Gastroesophageal sphincter (tissue), 4 donors: ENCODE data around the gene SRBD1. TPM values are rescaled to one million over a fixed set of nuclear protein-coding genes. Genes with fewer than 3 reads are reported as not detected.

ENCODE experiments used
- ATAC-seq: fragments of 150-250 bp; one replicate; pipeline ENCODE4 v1.9.1; 2016; ENCODE audit warnings: mild to moderate bottlenecking, moderate library complexity
- H3K27ac ChIP-seq, 4 donors: fragments of 200-600 bp; sonication (generic) in 3 of 4; 1 replicate in 3 of 4; 2 replicates in 1 of 4; pipeline ENCODE4 v1.5.1; 2016 to 2019
- H3K27me3 ChIP-seq: fragments of 200-600 bp; sonication (generic); one replicate; pipeline ENCODE4 v1.5.1; 2019
- H3K36me3 ChIP-seq, 2 donors: fragments of 200-600 bp; sonication (generic); one replicate each; pipeline ENCODE4 v1.5.1; 2019; ENCODE audit warnings: control low read depth in 1 of 2
- H3K4me1 ChIP-seq, 3 donors: fragments of 200-600 bp; sonication (generic); 1 replicate in 2 of 3; 2 replicates in 1 of 3; pipeline ENCODE4 v1.5.1; 2016 to 2019; ENCODE audit warnings: control low read depth in 2 of 3
- H3K4me3 ChIP-seq, 2 donors: fragments of 200-600 bp; sonication (generic); one replicate each; pipeline ENCODE4 v1.5.1; 2019; ENCODE audit warnings: mild to moderate bottlenecking in 1 of 2, moderate library complexity in 1 of 2
- H3K9me3 ChIP-seq, 3 donors: fragments of 200-600 bp; sonication (generic); one replicate each; pipeline ENCODE4 v1.5.1; 2017 to 2019; ENCODE audit warnings: control low read depth in 2 of 3
- EP300 ChIP-seq: sonication (generic); formaldehyde crosslinking; IDR thresholded peaks from one replicate; pipeline ENCODE4 v1.6.1; 2017; ENCODE audit warnings: antibody characterized with exemption, mild to moderate bottlenecking
- POLR2A ChIP-seq, 2 donors: fragments of 450-650 bp; IDR thresholded peaks; one replicate each; pipeline ENCODE4 v1.6.1; 2017; ENCODE audit warnings: antibody characterized with exemption in 2 of 2, mild to moderate bottlenecking in 2 of 2, moderate library complexity in 1 of 2
- POLR2AphosphoS5 ChIP-seq: sonication (generic); formaldehyde crosslinking; IDR thresholded peaks from one replicate; pipeline ENCODE4 v1.6.1; 2017; ENCODE audit warnings: antibody characterized with exemption
- WGBS, 2 donors: methylation state at CpG; one replicate each; pipeline ENCODE4 v1.1.5; 2018; ENCODE audit warnings: low coverage in 1 of 2; 5-methylcytosine and 5-hydroxymethylcytosine counted together
- total RNA-seq, 4 donors: library from RNA; depleted of rRNA; stranded (reverse); fragments of >200 nt; gene quantifications; one replicate each; pipeline ENCODE4 v1.1.0, GENCODE V29; 2016
- TF ChIP-seq, protein P1 (sequence below), 4 experiments: fragments of 200-600 bp in 2 of 4; fragments of 450-650 bp in 2 of 4; sonication (generic) in 1 of 4; IDR thresholded peaks; one replicate each; pipeline ENCODE4 v1.5.1; 2017 to 2019; ENCODE audit warnings: antibody characterized with exemption in 4 of 4, mild to moderate bottlenecking in 2 of 4, moderate library complexity in 2 of 4

SRBD1 gene
- total RNA-seq, 4 donors from 2014 or later = 7.7 to 16.7 (median 12.5) TPM

DNA sequence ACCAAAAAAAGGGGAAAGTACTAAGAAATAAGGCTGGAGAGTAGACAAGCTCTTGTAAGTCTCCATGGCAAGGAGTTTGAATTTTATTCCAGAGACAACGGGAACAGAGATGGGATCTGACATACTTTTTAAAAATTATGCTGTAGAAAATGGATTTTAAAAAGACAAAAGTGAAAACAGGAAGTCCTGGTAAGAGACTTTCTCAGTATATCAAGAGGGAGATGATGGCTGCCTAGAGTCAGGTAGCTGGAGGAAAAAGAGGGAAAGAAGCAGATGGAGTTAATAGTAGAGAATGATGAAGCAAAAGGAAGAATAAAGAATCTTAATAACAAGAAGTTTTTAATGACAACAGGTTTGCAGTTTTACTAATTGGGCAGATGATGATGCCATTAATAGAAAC, 168.1 kb downstream of the SRBD1 start:
- WGBS, 2 donors = 60 to 88% methylated on average over 1 of the region's 1 CpG
- ATAC-seq = no peak
- TF ChIP-seq EP300 (no peak), POLR2AphosphoS5 (no peak), POLR2A (IDR thresholded peaks at IDR 0.05) (no peak)
- TF ChIP-seq, protein P1, sequence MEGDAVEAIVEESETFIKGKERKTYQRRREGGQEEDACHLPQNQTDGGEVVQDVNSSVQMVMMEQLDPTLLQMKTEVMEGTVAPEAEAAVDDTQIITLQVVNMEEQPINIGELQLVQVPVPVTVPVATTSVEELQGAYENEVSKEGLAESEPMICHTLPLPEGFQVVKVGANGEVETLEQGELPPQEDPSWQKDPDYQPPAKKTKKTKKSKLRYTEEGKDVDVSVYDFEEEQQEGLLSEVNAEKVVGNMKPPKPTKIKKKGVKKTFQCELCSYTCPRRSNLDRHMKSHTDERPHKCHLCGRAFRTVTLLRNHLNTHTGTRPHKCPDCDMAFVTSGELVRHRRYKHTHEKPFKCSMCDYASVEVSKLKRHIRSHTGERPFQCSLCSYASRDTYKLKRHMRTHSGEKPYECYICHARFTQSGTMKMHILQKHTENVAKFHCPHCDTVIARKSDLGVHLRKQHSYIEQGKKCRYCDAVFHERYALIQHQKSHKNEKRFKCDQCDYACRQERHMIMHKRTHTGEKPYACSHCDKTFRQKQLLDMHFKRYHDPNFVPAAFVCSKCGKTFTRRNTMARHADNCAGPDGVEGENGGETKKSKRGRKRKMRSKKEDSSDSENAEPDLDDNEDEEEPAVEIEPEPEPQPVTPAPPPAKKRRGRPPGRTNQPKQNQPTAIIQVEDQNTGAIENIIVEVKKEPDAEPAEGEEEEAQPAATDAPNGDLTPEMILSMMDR (IDR thresholded peaks at IDR 0.05) = no peak

DNA sequence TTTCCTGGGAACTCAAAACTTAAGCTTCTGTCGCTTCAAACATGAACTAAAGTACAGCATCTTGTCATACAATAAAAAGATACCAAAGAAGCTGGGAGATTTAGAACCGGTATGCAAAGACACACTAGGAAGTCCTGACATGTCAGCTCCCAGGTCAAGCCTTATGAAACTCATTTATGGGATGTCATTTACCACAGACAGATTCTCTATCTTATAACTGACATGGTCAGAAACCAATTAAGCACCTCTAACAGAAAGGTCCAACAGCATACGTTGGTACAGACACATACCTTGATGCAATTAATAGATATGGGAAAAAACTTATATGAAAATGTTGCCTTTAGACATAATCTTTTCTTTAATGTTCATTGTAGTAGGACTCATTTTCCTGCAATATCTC, 169.0 kb downstream of the SRBD1 start:
- ATAC-seq = no peak
- no peaks in the 10 kb centered on the region for H3K36me3 ChIP-seq
- TF ChIP-seq EP300 (no peak), POLR2A (IDR thresholded peaks at IDR 0.05) (no peak), POLR2AphosphoS5 (no peak)
- TF ChIP-seq, protein P1 (IDR thresholded peaks at IDR 0.05) = no peak
- H3K27ac ChIP-seq = no peak overlapping the region
- no peaks in the 10 kb centered on the region for H3K27me3 ChIP-seq
- no peaks in the 10 kb centered on the region for H3K4me1 ChIP-seq
- 82 to 97% methylated on average over 3 of the region's 3 CpGs for WGBS, 2 donors
- H3K4me3 ChIP-seq = no peak overlapping the region
- no peaks in the 10 kb centered on the region for H3K9me3 ChIP-seq

More for the DNA sequence above, 168.1 kb downstream of the SRBD1 start:
- Histone ChIP-seq H3K4me3 (no peak overlapping the region), H3K36me3 (no peaks in the 10 kb centered on the region), H3K27me3 (no peaks in the 10 kb centered on the region), H3K9me3 (no peaks in the 10 kb centered on the region), H3K27ac (no peak overlapping the region), H3K4me1 (no peaks in the 10 kb centered on the region)

DNA sequence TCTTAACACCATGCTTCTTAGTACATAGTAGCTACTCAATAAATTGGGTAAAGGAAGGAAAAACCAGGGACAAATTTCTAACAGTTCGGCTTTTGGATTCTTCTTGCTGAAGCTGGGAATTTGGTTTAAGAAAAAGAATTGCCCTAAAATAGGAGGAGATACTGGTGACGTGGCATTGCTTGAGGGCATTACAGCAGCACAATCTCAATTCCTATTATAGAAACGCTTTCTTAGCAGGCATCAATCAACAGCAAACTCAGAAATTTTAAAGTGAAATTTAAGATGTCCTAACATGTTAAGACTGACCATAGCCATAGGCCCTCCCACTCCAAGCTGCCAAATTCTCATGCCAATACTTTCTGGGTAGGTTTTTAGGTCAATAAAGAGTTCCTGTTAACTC, 169.5 kb downstream of the SRBD1 start:
- 90 to 91% methylated on average over 2 to 3 of the region's 3 CpGs for WGBS, 2 donors

DNA sequence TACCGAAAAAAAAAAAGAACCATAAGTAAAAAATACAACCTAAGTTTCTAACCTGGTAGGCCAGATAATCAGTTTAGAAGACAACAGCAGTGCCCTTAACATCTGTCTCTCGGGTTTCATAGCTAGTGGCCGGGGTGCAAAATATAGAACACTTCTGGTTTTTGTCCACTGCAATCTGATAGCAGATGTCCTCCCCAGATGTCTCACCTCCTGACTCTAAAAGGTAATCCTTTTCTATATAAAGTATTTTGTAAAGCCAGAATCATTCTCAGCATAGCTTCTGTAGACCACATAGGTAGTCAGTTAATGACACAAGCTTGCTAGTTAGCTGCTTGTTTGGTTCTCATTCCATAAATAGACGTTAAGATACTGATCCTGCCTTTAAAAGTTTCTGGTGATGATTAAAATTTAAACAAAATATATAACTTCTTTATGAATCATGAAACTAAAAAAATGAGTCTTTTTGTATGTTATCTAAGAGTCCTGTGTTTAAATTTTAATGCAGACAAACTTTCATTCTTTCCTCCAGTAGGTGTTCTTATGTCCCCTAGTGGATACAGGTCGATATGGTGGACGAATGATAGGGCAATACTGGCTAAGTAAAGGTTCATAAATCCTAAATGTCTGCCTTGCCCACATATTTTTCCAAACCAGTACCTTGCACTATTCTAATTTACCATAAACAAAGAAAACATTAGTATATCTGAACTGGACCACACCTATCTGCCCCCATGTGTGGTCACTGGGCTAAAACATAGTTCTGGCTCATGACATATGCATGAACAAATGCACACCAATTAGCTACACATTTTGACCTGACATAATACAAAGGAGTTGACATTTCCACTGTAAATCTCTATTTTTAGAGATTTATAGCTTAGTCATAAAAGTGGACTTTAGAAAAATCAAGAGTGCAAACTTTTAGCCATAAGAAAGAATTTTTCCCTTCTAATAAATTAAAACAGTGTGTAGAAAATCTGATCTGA, 171.0 kb downstream of the SRBD1 start:
- no peak for ATAC-seq
- TF ChIP-seq EP300 = no peak
- TF ChIP-seq POLR2AphosphoS5 = no peak
- TF ChIP-seq, protein P1 (IDR thresholded peaks at IDR 0.05) = no peak
- no peak for TF ChIP-seq POLR2A (IDR thresholded peaks at IDR 0.05)
- Histone ChIP-seq H3K4me1 (no peaks in the 10 kb centered on the region), H3K36me3 (no peaks in the 10 kb centered on the region), H3K4me3 (no peak overlapping the region), H3K9me3 (no peaks in the 10 kb centered on the region), H3K27me3 (no peaks in the 10 kb centered on the region), H3K27ac (no peak overlapping the region)
- 87 to 94% methylated on average over 6 of the region's 6 CpGs for WGBS, 2 donors

More for the DNA sequence above, 169.5 kb downstream of the SRBD1 start:
- H3K9me3 ChIP-seq = no peaks in the 10 kb centered on the region
- no peak overlapping the region for H3K27ac ChIP-seq
- H3K4me3 ChIP-seq = no peak overlapping the region
- TF ChIP-seq EP300 = no peak
- H3K27me3 ChIP-seq = no peaks in the 10 kb centered on the region
- no peaks in the 10 kb centered on the region for H3K4me1 ChIP-seq
- no peaks in the 10 kb centered on the region for H3K36me3 ChIP-seq
- no peak for ATAC-seq

DNA sequence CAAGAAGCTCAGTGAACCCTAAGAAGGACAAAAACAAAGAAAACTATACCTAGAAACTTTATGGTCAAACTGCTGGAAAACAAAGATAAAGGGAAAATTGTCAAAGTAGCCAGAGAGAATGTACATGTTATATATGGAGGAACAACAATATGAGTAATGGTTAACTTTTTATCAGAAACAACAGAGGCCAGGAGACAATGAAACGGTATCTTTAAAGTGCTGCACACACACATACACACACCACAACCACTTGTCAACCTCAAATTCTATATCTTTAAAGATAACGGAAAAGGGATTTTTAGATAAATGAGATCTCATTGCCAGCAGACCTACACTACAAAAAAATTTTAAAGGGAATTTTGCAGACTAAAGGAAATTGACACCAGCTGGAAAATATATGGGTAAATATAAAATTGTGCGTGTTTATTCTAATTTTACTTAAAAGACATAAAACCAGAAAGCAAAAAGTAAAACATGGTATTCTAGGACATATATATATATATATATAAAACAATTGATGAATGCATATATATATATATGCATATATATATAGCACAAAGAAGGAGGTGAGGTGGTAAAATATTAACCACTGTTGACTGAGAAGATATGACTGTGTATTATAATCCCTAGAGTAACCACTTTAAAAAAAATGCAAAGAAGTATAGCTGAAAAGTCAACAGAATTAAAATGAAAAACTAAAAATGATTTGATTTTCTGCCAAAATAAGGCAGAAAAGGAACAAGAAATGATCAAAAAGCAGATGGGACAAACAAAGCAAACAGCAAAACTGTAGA, 172.0 kb downstream of the SRBD1 start:
- no peak for TF ChIP-seq POLR2A (IDR thresholded peaks at IDR 0.05)
- no peak for TF ChIP-seq EP300
- TF ChIP-seq, protein P1 (IDR thresholded peaks at IDR 0.05) = no peak
- no peak for TF ChIP-seq POLR2AphosphoS5
- Histone ChIP-seq H3K27ac (no peak overlapping the region), H3K36me3 (no peaks in the 10 kb centered on the region), H3K4me1 (no peaks in the 10 kb centered on the region), H3K4me3 (no peak overlapping the region), H3K27me3 (no peaks in the 10 kb centered on the region), H3K9me3 (no peaks in the 10 kb centered on the region)
- no peak for ATAC-seq
- WGBS, 2 donors = 94 to 95% methylated on average over 3 of the region's 3 CpGs
